Stimulated activated naive CD8-positive, alpha-beta T cell treated with anti-CD3 and anti-CD28 coated beads, Interleukin-15, Interleukin-2, amounts not matched to agents 100 U/mL and 50 U/mL, for 24 hours (primary cell): ENCODE measurements around the gene SHROOM3.

Source experiments
- ATAC-seq: fragments of 150-1000 bp; cut with Tn5 transposase; one replicate; pipeline ENCODE4 v1.10.0; 2021
- DNase-seq: peaks from one replicate; pipeline ENCODE4 v3.0.0; 2021

SHROOM3 gene

GRCh38 chr4:76821641-76822040, 386.6 kb downstream of the SHROOM3 start:
- DNase-seq = no peak
- no peak for ATAC-seq

- DNase-seq = no peak
- ATAC-seq = no peak
These were observed 387.3 kb downstream of the SHROOM3 start for GRCh38 chr4:76822303-76822702.

GRCh38 chr4:76823495-76823894, 388.5 kb downstream of the SHROOM3 start:
- ATAC-seq (no peak), DNase-seq (no peak)

GRCh38 chr4:76830612-76830963, 395.6 kb downstream of the SHROOM3 start:
- ATAC-seq (no peak), DNase-seq (no peak)

- DNase-seq (no peak), ATAC-seq (no peak)
These were observed 396.1 kb downstream of the SHROOM3 start for GRCh38 chr4:76830964-76831703.

GRCh38 chr4:76831711-76832373, 396.8 kb downstream of the SHROOM3 start:
- DNase-seq (no peak), ATAC-seq (no peak)
